Sigmoid colon (tissue), 4 donors: ENCODE measurements around the gene SPPL3.

Experiments used
- CTCF ChIP-seq, 4 experiments: fragments of 450-650 bp in 3 of 4; fragments of 200-600 bp in 1 of 4; IDR thresholded peaks; one replicate each; pipeline ENCODE4 v1.5.1; 2016 to 2019; ENCODE audit warnings: antibody characterized with exemption in 4 of 4, mild to moderate bottlenecking in 3 of 4, moderate library complexity in 2 of 4
- EP300 ChIP-seq, 4 donors: sonication (generic); formaldehyde crosslinking; IDR thresholded peaks; one replicate each; pipeline ENCODE4 v1.6.1; 2017; ENCODE audit warnings: antibody characterized with exemption in 4 of 4
- POLR2A ChIP-seq, 2 donors: fragments of 450-650 bp; IDR thresholded peaks; one replicate each; pipeline ENCODE4 v1.6.1; 2016; ENCODE audit warnings: antibody characterized with exemption in 2 of 2, mild to moderate bottlenecking in 2 of 2, moderate library complexity in 2 of 2
- POLR2AphosphoS5 ChIP-seq, 4 donors: sonication (generic); formaldehyde crosslinking; IDR thresholded peaks; one replicate each; pipeline ENCODE4 v1.6.1; 2017; ENCODE audit warnings: antibody characterized with exemption in 4 of 4

- TF ChIP-seq POLR2A (IDR thresholded peaks at IDR 0.05) (no peak), CTCF (IDR thresholded peaks at IDR 0.05) (no peak), POLR2AphosphoS5 (IDR thresholded peaks at IDR 0.05) (no peak), EP300 (IDR thresholded peaks at IDR 0.05) (no peak)
These were observed 103.0 kb downstream of the SPPL3 start for GRCh38 chr12:120801146-120801545.
